Measurements from ENCODE around the gene GRIN3B.
"Not testable (repeated sequence)": the region's sequence is repeated elsewhere in the genome, so short reads cannot be mapped to it uniquely, and the experiment has no call there.

GRIN3B gene

DNA sequence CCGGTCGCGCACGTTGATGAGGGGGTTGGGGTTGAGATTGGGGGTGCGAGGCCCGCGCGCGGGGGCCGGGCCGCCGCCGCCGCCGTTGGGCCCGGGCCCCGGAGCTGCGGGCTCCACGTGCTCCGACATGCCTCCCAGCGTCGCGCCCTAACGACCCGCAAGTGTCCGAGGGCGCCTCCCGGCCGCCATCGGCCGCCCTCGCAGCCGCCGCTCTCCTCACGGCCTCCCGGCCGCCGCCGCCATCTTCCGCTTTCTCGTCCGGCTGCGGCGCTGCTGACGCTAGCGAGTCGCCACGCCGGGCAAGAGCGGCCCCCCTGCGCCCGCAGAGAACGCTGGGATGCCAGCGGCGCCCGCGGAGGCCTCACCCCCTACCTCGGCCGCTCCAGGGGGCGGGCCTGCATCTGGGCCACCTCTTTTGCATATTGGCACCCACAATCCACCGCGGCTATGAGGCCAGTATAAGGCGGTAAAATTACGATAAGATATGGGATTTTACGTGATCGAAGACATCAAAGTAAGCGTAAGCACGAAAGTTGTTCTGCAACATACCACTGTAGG, 20.7 kb downstream of the GRIN3B start, which contains the start of gene TMEM259:
Gene TMEM259, minus strand, starts transcription at position 256 of the 558 bp plus-strand sequence. Its CDS starts 127 bp downstream, at position 129.
- DNase-seq = peak; percentile 97

GRCh38 chr19:1023883-1024188, 23.6 kb downstream of the GRIN3B start:
- not testable (repeated sequence) for DNase-seq

DNA sequence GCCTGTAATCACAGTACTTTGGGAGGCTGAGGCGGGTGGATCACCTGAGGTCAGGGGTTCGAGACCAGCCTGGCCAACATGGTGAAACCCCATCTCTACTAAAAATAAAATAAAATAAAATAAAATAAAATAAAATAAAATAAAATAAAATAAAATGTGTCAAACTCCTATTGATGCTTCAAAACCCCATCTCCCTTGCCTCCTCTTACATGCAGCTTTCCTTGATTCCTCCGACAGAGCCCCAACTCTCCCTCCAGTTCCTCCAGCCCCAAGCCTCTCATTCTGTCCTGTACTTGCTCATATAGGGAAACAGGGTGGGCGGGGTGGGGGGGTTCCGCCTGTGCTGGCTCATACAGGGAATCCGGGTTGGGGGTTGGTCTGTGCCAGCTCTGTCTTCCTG, 24.9 kb downstream of the GRIN3B start:
- DNase-seq = not testable (repeated sequence)

- DNase-seq = peak; percentile 74 to 79
Measured at GRCh38 chr19:1025960-1026782, 26.0 kb downstream of the GRIN3B start, which contains the start of gene CNN2. CNN2 (plus strand) TSS chr19:1026608; CDS start chr19:1026662, 54 bp downstream.

DNA sequence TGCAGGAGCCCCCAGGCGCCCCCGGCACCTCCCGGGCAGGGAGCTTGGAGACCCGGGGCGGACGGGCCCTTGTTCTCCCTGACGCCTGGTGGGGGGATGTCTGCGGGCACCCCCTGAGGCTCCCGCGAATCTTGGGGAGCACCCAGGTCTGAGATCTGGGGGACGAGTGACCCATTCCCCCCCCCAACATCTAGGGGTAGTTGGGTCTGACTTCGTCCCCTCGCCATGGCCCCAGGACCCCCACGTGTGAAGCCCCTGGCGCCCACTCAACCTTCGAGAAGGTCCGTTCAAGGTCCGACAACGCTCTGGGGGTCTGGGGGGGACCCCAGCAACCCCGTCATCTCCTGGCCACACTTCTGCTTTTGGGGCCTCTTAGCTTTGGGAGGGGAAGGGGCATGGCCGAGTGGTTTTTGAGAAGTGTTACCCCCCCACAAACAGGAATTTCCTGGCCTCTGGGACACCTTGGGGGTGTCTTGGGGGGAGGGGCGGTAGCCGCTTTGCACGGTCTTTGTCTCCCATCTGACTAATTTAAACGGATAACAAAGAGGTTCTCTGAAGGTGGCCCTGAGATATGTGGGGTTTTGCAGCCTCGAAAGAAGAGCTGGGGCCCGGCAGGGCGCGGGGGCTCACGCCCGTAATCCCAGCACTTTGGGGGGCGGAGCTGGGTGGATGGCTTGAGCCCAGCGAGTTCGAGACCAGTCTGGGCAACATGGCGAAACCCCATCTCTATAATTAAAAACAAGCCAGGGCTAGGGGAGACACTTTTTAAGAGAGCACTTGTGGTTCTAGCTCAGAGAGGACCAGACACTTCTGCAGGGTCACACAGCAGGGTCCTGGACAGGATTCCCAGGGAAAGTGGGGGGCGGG, 26.8 kb downstream of the GRIN3B start:
- peak; percentile 38 to 56 for DNase-seq

GRCh38 chr19:1027650-1028061, 27.4 kb downstream of the GRIN3B start:
- DNase-seq = no peak

- DNase-seq = peak; percentile 57 to 62
Measured at GRCh38 chr19:1028062-1028926, 28.1 kb downstream of the GRIN3B start.

- DNase-seq = no peak
Measured at GRCh38 chr19:1032264-1032867, 32.1 kb downstream of the GRIN3B start.

DNA sequence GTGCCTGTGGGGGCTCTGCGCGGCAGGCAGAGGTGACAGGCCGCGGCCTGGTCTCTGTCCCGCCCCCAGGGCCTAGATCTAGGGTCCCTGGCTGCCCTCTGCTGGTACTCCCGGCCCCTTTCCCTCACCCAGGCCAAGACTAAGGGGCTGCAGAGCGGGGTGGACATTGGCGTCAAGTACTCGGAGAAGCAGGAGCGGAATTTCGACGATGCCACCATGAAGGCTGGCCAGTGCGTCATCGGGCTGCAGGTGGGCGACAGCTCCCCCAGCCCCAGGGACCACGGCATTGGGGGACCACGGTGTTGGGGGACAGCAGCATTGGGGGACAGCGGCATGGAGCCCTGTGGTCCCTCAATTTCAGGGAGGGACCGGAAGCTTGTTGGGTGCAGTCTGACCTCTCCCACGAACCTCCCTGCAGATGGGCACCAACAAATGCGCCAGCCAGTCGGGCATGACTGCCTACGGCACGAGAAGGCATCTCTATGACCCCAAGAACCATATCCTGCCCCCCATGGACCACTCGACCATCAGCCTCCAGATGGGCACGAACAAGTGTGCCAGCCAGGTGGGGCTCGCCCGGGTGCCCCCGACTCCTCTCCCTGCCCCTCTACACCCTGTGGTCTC, 35.9 kb downstream of the GRIN3B start:
- DNase-seq = no peak

GRCh38 chr19:1037621-1038064, 37.4 kb downstream of the GRIN3B start:
- DNase-seq = no peak

DNA sequence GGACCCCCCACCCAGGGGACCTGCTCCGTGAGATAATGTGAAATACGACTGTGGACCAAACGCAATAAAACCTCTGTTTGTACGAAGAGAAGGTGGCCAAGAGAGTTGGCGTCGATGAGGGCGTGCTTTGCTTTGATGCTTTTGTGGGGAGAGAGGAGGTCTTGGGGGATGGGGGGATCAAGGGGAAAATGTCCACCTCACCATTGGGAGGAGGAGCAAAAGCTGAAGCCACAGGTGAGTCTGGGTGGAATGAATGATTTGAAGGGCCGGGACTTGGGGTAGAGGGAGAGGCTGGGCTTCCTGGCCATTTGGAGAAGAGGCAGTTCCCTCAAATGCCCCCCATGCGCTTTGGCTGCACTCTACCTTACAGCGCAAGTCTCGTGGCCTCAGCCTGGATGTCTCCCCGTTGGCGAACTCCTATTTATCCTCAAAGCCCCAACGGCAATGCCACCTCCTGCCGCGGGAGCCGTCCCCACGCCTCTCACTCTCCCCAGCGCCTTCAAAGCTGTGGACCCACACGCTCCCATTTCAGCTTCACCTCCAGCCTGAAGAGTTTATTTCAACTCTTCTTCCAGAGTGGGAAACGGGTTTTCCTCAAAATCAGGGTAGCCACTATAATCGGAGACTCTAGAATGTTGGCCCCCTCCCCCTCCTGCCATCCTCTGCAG, 38.9 kb downstream of the GRIN3B start:
- no peak for DNase-seq

GRCh38 chr19:1039646-1040475, 39.6 kb downstream of the GRIN3B start, which contains the start of gene ABCA7:
ABCA7 (plus strand) TSS chr19:1040107; CDS start chr19:1041362, 1,255 bp downstream.
- peak; percentile 100 for DNase-seq

GRCh38 chr19:1040476-1041271, 40.5 kb downstream of the GRIN3B start:
- peak; percentile 92 for DNase-seq

- DNase-seq = no peak
Measured at GRCh38 chr19:1041272-1041834, 41.1 kb downstream of the GRIN3B start.

- no peak for DNase-seq
Measured at GRCh38 chr19:1041835-1042685, 41.8 kb downstream of the GRIN3B start.

GRCh38 chr19:1042689-1043511, 42.7 kb downstream of the GRIN3B start:
- DNase-seq = no peak

DNA sequence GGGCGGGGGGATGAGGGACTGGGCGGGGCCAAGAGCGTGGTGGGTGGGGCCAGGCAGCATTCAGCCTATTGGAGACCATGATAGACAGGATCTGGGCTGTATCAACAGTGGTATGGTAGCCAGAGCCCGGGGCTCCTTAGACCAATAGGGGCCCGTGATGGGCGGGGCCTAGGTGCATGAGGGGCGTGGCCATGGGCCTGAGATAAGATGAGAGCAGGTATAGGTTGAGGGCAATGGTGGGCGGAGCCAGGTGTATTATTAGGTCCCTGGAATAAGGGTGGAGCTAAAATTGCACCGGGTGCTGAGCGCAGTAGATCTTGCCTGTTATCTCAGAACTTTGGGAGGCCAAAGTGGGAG, 45.0 kb downstream of the GRIN3B start:
- peak; percentile 69 to 76 for DNase-seq

Measured in stimulated activated CD4-positive, alpha-beta T cell treated with anti-CD3 and anti-CD28 coated beads, Interleukin-2, amount 100 ng/mL, for 24 hours (primary cell).